Coronary artery (tissue), 2 donors: ENCODE results near the gene ENOX1.

Experiments used
- DNase-seq: peaks from one replicate; pipeline ENCODE4 v3.0.0-alpha.2; 2017; ENCODE audit warnings: low spot score
- H3K27ac ChIP-seq, 2 donors: fragments of 200-600 bp; sonication (generic); one replicate each; pipeline ENCODE4 v1.5.1; 2016 to 2019
- H3K4me3 ChIP-seq: fragments of 200-600 bp; sonication (generic); 2 replicates; pipeline ENCODE4 v1.5.1; 2016; ENCODE audit warnings: mild to moderate bottlenecking, moderate library complexity
- CTCF ChIP-seq: fragments of 200-600 bp; sonication (generic); IDR thresholded peaks from one replicate; pipeline ENCODE4 v1.5.1; 2019; ENCODE audit warnings: antibody characterized with exemption

The ENOX1 gene

GRCh38 chr13:43348397-43348796, 438.4 kb downstream of the ENOX1 start:
- no peak for TF ChIP-seq CTCF
- no peak for DNase-seq
- Histone ChIP-seq H3K4me3 (no peak overlapping the region), H3K27ac (no peak overlapping the region)

GRCh38 chr13:43347877-43348276, 438.9 kb downstream of the ENOX1 start:
- no peak overlapping the region for H3K27ac ChIP-seq
- H3K4me3 ChIP-seq: no peak overlapping the region
- TF ChIP-seq CTCF: no peak
- DNase-seq: no peak

- Histone ChIP-seq H3K27ac (no peak overlapping the region), H3K4me3 (no peak overlapping the region)
- DNase-seq: no peak
- no peak for TF ChIP-seq CTCF
Measured at GRCh38 chr13:43346427-43346826, 440.3 kb downstream of the ENOX1 start.

- Histone ChIP-seq H3K4me3 (no peak overlapping the region), H3K27ac (no peak overlapping the region)
- no peak for TF ChIP-seq CTCF
- DNase-seq: no peak
Measured at GRCh38 chr13:43343645-43344044, 443.1 kb downstream of the ENOX1 start.

- no peak for TF ChIP-seq CTCF
- Histone ChIP-seq H3K4me3 (no peak overlapping the region), H3K27ac (no peak overlapping the region)
- no peak for DNase-seq
Measured at GRCh38 chr13:43339805-43340550, 446.8 kb downstream of the ENOX1 start.

- TF ChIP-seq CTCF: no peak
- Histone ChIP-seq H3K27ac (no peak overlapping the region), H3K4me3 (no peak overlapping the region)
- no peak for DNase-seq
Measured at GRCh38 chr13:43339145-43339804, 447.5 kb downstream of the ENOX1 start.

GRCh38 chr13:43335764-43336163, 451.0 kb downstream of the ENOX1 start:
- no peak for DNase-seq
- Histone ChIP-seq H3K4me3 (no peak overlapping the region), H3K27ac (no peak overlapping the region)
- no peak for TF ChIP-seq CTCF
